Measurements from ENCODE around the gene MPV17.

Gene MPV17

GRCh38 chr2:27306573-27307286, 16.2 kb downstream of the MPV17 start:
- Histone ChIP-seq H3K4me2 (ENCODE audit: low read length) (no peak overlapping the region), H3K9me2 (ENCODE audit: low read depth, low read length) (no peaks in the 10 kb centered on the region), H3K4me3 (ENCODE audit: low read depth, low read length, poor library complexity, severe bottlenecking) (no peak overlapping the region), H3K27me3 (ENCODE audit: insufficient read depth, low read length) (no peaks in the 10 kb centered on the region), H3K9ac (ENCODE audit: low read length) (no peak overlapping the region), H2AFZ (ENCODE audit: low read length) (no peak overlapping the region), H3K4me1 (ENCODE audit: insufficient read depth, low read length, severe bottlenecking) (peaks cover 8% of the 10 kb centered on the region), H3F3A (ENCODE audit: insufficient read depth, low read length) (no peaks in the 10 kb centered on the region), H3K36me3 (ENCODE audit: insufficient read depth, low read length) (peaks cover 19% of the 10 kb centered on the region), H4K20me1 (ENCODE audit: insufficient read depth, low read length) (no peaks in the 10 kb centered on the region), H3K27ac (ENCODE audit: low read depth, low read length, poor library complexity, severe bottlenecking) (no peak overlapping the region), H3K79me2 (ENCODE audit: insufficient read depth, low read length) (no peaks in the 10 kb centered on the region), H3K9me3 (ENCODE audit: low read length) (no peaks in the 10 kb centered on the region)
- TF ChIP-seq EZH2 (IDR thresholded peaks at IDR 0.05; ENCODE audit: borderline replicate concordance, low read length) = no peak
- no peak for TF ChIP-seq CTCF (IDR thresholded peaks at IDR 0.05; ENCODE audit: low read length)

DNA sequence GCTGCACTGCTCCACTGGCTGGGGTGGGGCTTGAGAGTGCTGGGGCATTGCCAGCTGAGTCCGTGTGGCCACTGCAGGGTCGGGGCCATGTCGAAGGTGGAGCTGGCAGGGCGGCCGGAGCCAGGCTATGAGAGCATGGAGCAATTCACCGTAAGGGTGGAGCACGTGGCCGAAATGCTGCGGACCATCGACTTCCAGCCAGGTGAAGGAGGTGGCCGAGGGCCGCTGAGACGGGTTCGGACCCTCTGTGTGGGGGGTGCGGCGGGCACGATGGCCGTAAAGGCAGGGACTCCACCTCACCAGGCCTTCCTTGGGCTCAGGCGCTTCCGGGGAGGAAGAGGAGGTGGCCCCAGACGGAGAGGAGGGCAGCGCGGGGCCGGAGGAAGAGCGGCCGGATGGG, 16.8 kb downstream of the MPV17 start:
- TF ChIP-seq CTCF (IDR thresholded peaks at IDR 0.05; ENCODE audit: low read length) (no peak), EZH2 (IDR thresholded peaks at IDR 0.05; ENCODE audit: borderline replicate concordance, low read length) (no peak)
- Histone ChIP-seq H4K20me1 (ENCODE audit: insufficient read depth, low read length) (no peaks in the 10 kb centered on the region), H3K79me2 (ENCODE audit: insufficient read depth, low read length) (no peaks in the 10 kb centered on the region), H3K27ac (ENCODE audit: low read depth, low read length, poor library complexity, severe bottlenecking) (no peak overlapping the region), H3F3A (ENCODE audit: insufficient read depth, low read length) (no peaks in the 10 kb centered on the region), H3K4me3 (ENCODE audit: low read depth, low read length, poor library complexity, severe bottlenecking) (no peak overlapping the region), H3K9me3 (ENCODE audit: low read length) (no peaks in the 10 kb centered on the region), H3K36me3 (ENCODE audit: insufficient read depth, low read length) (peaks cover 13% of the 10 kb centered on the region), H3K9ac (ENCODE audit: low read length) (no peak overlapping the region), H3K4me1 (ENCODE audit: insufficient read depth, low read length, severe bottlenecking) (peaks cover 8% of the 10 kb centered on the region), H2AFZ (ENCODE audit: low read length) (no peak overlapping the region), H3K9me2 (ENCODE audit: low read depth, low read length) (no peaks in the 10 kb centered on the region), H3K27me3 (ENCODE audit: insufficient read depth, low read length) (no peaks in the 10 kb centered on the region), H3K4me2 (ENCODE audit: low read length) (no peak overlapping the region)

GRCh38 chr2:27305516-27305915, 17.4 kb downstream of the MPV17 start:
- no peaks in the 10 kb centered on the region for H4K20me1 ChIP-seq (ENCODE audit: insufficient read depth, low read length)
- H3K9me3 ChIP-seq (ENCODE audit: low read length) = no peaks in the 10 kb centered on the region
- H3K79me2 ChIP-seq (ENCODE audit: insufficient read depth, low read length) = no peaks in the 10 kb centered on the region
- H3K4me2 ChIP-seq (ENCODE audit: low read length) = no peak overlapping the region
- H3K4me3 ChIP-seq (ENCODE audit: low read depth, low read length, poor library complexity, severe bottlenecking) = no peak overlapping the region
- H2AFZ ChIP-seq (ENCODE audit: low read length) = no peak overlapping the region
- H3K9me2 ChIP-seq (ENCODE audit: low read depth, low read length) = no peaks in the 10 kb centered on the region
- H3F3A ChIP-seq (ENCODE audit: insufficient read depth, low read length) = no peaks in the 10 kb centered on the region
- H3K9ac ChIP-seq (ENCODE audit: low read length) = no peak overlapping the region
- no peak overlapping the region for H3K27ac ChIP-seq (ENCODE audit: low read depth, low read length, poor library complexity, severe bottlenecking)
- no peaks in the 10 kb centered on the region for H3K27me3 ChIP-seq (ENCODE audit: insufficient read depth, low read length)
- TF ChIP-seq EZH2 (IDR thresholded peaks at IDR 0.05; ENCODE audit: borderline replicate concordance, low read length) (no peak), CTCF (IDR thresholded peaks at IDR 0.05; ENCODE audit: low read length) (no peak)
- H3K36me3 ChIP-seq (ENCODE audit: insufficient read depth, low read length) = peaks cover 12% of the 10 kb centered on the region
- H3K4me1 ChIP-seq (ENCODE audit: insufficient read depth, low read length, severe bottlenecking) = peaks cover 8% of the 10 kb centered on the region
